HG02973 (cell line): ENCODE measurements around the gene ARHGAP32.
"Not testable (repeated sequence)": the region's sequence is repeated elsewhere in the genome, so short reads cannot be mapped to it uniquely, and the experiment has no call there.

Experiments
- ATAC-seq: cut with Tn5 transposase; IDR thresholded peaks from one replicate; pipeline ENCODE4 v1.9.1; 2021; ENCODE audit warnings: moderate library complexity; ENCODE audit not compliant: unreplicated experiment

The ARHGAP32 gene

GRCh38 chr11:128937480-128937879 is 254.6 kb downstream of the ARHGAP32 start:
- ATAC-seq: no peak

GRCh38 chr11:128936606-128937251 is 255.4 kb downstream of the ARHGAP32 start:
- no peak for ATAC-seq

GRCh38 chr11:128934926-128935325 is 257.2 kb downstream of the ARHGAP32 start:
- ATAC-seq: no peak

DNA sequence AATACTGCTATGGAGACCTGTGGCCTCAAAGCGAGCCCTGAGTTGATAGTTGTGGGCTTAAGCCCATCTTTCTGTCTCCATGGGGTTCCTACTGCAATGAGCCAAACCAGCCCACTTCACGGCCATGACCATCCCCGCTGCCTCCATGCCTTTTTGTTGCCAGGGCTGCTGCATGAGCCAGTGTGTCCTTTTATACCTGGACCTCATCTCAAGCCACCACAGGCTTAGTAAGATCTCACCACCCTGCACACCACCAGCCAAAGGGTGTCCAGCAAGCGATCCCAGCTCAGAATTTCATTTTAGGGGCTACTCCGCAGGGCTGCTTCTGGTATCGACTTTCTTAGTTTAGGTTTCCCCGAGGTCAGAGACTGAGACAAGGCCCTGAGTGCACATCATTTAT is 257.8 kb downstream of the ARHGAP32 start:
- no peak for ATAC-seq

DNA sequence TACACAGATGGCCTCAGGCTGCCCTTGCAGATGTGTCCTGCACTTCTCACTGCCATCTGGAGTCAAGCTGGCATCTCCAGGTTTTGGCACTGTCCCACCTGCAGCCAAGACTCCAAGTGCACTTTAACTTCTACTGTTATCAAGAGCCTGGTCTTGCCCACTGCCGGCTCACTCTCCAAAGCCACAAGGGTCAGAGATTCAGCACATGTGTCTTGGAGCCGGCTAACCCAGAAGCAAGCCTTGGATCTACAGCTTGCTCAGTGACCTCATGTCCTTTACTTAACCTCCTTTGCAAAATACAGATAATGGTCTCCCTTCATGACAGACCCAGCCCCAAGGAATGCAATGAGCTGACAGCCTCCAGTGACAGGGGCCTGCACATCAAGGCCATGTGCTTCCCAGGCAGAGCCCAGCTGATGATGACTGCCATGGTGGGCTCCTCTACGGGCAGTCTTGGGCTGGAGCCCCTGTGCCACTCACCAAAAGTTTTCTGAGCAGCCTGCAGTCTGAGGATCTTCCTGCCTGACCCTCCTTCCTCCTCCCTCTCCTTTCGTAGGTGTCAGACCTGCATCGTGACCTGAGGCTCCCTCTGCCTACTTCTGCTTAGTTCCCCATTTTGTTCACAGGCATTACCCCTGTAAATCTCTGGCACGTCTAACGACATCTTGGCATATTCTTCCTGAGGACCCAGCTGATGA is 258.5 kb downstream of the ARHGAP32 start:
- no peak for ATAC-seq

DNA sequence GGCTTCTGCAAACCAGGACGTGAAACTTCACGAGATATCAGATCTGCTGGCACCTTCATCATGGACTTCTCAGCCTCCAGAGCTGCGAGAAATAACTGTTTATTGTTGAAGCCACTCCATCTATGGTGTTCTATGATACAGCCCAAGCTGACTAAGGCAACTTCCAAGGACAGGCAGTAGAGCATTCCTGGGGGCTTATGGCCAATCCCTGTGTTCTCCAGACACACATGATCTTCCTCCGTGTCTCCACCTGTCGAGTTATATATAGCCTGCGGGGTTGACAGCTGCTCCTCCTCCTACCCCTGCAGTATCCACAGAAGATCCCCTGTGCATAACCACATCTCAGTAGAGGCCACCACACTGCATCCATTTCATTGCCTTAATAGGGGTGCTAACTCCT is 260.5 kb downstream of the ARHGAP32 start:
- ATAC-seq: no peak

DNA sequence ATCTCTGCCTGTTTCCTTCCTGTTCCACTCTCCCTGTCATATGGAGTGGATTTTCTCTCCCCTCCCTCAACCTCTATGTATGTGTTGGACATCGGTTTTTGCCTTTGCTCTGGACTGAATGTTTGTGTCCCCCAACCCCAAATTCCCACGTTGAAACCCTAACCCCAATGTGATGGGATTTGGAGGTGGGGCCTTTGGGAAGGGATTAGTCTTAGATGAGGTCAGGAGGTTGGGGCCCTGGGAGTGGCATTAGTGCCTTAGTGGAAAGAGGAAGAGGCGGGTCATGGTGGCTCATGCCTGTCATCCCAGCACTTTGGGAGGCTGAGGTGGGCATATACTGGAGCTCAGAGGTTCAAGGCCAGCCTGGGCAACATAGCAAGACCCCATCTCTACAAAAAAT is 261.1 kb downstream of the ARHGAP32 start:
- no peak for ATAC-seq

GRCh38 chr11:128929991-128930390 is 262.1 kb downstream of the ARHGAP32 start:
- no peak for ATAC-seq

DNA sequence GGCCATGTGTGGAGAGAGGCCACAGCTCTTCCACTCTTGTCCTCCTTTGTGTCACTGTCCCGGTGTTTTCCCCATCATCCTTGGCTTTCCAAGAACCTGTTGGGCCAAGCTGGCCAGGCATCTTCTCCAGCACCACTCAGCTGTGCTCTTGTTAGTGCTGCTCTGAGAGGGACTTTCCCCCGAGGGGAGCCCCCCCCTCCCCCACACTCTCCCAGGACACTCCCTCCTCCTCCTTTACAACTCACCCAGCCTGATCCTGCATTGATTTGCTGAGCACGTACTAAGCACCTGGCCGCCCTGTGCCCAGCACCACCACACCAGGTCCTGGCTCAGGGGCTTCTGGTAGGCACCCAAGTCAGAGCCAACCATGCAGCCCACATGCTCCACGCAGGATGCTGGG is 262.7 kb downstream of the ARHGAP32 start:
- ATAC-seq: no peak

- peak; percentile 95 for ATAC-seq
Measured at GRCh38 chr11:128928400-128928799, 263.7 kb downstream of the ARHGAP32 start.

- no peak for ATAC-seq
Measured at GRCh38 chr11:128927683-128928336, 264.3 kb downstream of the ARHGAP32 start.

- ATAC-seq: no peak
Measured at GRCh38 chr11:128927108-128927461, 265.0 kb downstream of the ARHGAP32 start.

GRCh38 chr11:128926437-128927107 is 265.6 kb downstream of the ARHGAP32 start:
- no peak for ATAC-seq

GRCh38 chr11:128926000-128926399 is 266.1 kb downstream of the ARHGAP32 start:
- ATAC-seq: no peak

- ATAC-seq: no peak
Measured at GRCh38 chr11:128925250-128925600, 266.9 kb downstream of the ARHGAP32 start.

- ATAC-seq: no peak
Measured at GRCh38 chr11:128924510-128925249, 267.4 kb downstream of the ARHGAP32 start.

GRCh38 chr11:128924104-128924503 is 268.0 kb downstream of the ARHGAP32 start:
- ATAC-seq: no peak

DNA sequence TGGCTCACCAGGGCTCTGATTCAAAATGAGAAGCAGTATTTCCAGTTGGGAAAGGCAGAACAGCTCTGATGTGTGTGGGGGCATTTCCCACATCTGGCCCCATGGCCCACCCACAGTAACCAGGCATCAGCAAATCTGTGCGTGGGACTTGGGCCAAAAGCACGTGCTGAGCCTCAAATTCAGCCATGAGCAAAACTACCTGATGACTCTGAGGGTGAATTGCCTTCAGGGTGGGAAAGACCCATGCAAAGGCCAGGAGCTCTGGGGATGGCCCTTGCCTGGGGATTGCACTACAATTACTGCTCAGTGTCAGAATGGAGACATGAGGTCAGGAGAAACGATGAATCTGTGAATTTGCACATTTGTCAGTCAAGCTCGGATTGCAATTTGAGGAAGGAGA is 270.3 kb downstream of the ARHGAP32 start:
- no peak for ATAC-seq

GRCh38 chr11:128920666-128921065 is 271.5 kb downstream of the ARHGAP32 start:
- ATAC-seq: no peak

- not testable (repeated sequence) for ATAC-seq
Measured at GRCh38 chr11:128919635-128920034, 272.5 kb downstream of the ARHGAP32 start.

- ATAC-seq: no peak
Measured at GRCh38 chr11:128919216-128919615, 272.9 kb downstream of the ARHGAP32 start.
